Left ventricle myocardium inferior (tissue), 1 donor: Measurements from ENCODE around the gene BOK. TPM values are rescaled to one million over a fixed set of nuclear protein-coding genes. Genes with fewer than 3 reads are reported as not detected.
A peak's percentile ranks its signal among the peaks of the same experiment; 100 is the strongest.
"Not testable (repeated sequence)": the region's sequence is repeated elsewhere in the genome, so short reads cannot be mapped to it uniquely, and the experiment has no call there.

Source experiments
- DNase-seq: peaks from one replicate; pipeline ENCODE4 v3.0.0-alpha.2; 2020
- H3K27ac ChIP-seq: fragments of 200-600 bp; replicated peaks from 2 replicates; pipeline ENCODE4 v1.8.0; 2021
- H3K27me3 ChIP-seq: fragments of 200-600 bp; 2 replicates; pipeline ENCODE4 v1.8.0; 2021; ENCODE audit warnings: low read depth
- H3K36me3 ChIP-seq: fragments of 200-600 bp; 2 replicates; pipeline ENCODE4 v1.8.0; 2021
- H3K4me1 ChIP-seq: fragments of 200-600 bp; 2 replicates; pipeline ENCODE4 v1.8.0; 2021
- H3K4me3 ChIP-seq: fragments of 200-600 bp; 2 replicates; pipeline ENCODE4 v1.8.0; 2021; ENCODE audit warnings: mild to moderate bottlenecking, moderate library complexity
- H3K9me3 ChIP-seq: fragments of 200-600 bp; replicated peaks from 2 replicates; pipeline ENCODE4 v1.8.0; 2021
- CTCF ChIP-seq: fragments of 200-600 bp; IDR thresholded peaks from 2 replicates; pipeline ENCODE4 v1.8.0; 2021; ENCODE audit warnings: antibody characterized with exemption, mild to moderate bottlenecking, borderline replicate concordance
- intact Hi-C: fragments of 100-400 bp; cut with micrococcal nuclease; formaldehyde crosslinking; loops from one replicate; pipeline ENCODE4 v1.11.0; 2022
- total RNA-seq: library from RNA; stranded (reverse); fragmentation: NEBNext Ultra II Directional; extraction: Animal tissue kit (Norgen Biotek cat#: 25700); gene quantifications from one replicate; pipeline ENCODE4 v1.2.1, GENCODE V29; 2021
- donor health status: DM: no; HTN: yes; CAD: no; lungs with severe emphysema.

BOK gene
- total RNA-seq, 1 donor from 2014 or later = 2.4 TPM

DNA sequence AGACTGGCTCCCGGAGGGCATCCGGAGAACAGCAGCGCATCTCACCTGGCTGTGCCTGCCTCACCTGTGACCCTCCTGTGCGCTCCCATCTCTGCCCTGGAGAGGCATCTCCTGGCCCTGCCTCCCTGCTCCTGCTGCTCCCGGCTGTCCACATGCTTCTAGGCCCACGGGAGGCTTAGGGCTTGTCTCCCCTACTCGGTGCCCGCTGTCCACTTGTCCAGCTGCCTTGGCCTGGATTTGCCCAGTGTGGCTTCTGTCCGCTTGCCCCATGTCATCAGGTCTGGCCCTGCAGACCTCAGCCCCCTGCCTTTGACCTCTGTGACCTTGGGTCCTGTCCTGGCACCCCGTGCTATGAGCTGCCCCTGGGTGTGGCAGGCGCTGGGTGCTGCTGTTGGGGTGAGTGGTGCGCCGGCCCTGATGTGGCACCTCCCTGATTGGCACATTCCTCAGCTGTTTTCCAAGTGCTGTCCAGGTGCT is 4.5 kb downstream of the BOK start:
- DNase-seq = no peak
- no peaks in the 10 kb centered on the region for H3K9me3 ChIP-seq
- peaks cover 61% of the 10 kb centered on the region for H3K4me1 ChIP-seq
- H3K27ac ChIP-seq = no peak overlapping the region
- no peak overlapping the region for H3K4me3 ChIP-seq
- TF ChIP-seq CTCF = no peak
- peaks cover 20% of the 10 kb centered on the region for H3K27me3 ChIP-seq
- H3K36me3 ChIP-seq = no peaks in the 10 kb centered on the region
- intact Hi-C loops = no loop called here

- Histone ChIP-seq H3K36me3 (no peaks in the 10 kb centered on the region), H3K27ac (no peak overlapping the region)
- intact Hi-C loops = no loop called here
These were observed 5.0 kb downstream of the BOK start for GRCh38 chr2:241563571-241563980.

DNA sequence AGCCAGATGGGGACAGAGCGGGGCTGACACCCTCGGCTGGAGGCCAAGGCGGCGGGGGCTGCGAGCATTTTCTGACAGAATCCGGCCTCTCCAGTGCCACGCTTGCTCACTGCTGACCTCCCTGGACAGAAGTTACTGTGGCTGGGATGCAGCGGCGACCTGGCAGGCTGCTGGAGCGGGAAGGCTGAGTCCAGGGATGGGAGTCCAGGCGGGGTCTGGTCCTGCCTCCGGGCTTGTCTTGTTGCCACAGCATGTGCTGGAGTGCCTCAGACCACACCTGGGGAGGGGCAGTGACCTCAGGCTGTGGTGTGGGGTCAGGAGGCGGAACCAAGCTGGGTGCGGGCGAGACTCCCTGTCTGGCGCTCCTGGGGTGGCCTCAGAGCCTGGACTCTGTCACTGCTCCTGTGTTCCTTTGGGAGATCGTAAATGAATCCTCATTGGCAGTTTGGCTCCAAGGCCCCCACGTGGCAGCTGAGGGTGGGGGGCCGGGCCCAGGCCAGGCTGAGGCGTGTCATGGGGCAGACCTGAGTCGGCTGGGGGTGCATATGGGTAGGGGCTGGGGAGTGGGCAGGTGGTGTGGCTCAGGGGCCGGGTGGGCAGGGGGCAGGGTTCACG is 5.5 kb downstream of the BOK start:
- DNase-seq = no peak
- Histone ChIP-seq H3K27me3 (peaks cover 10% of the 10 kb centered on the region), H3K9me3 (no peaks in the 10 kb centered on the region), H3K27ac (peak overlapping the region; percentile 5), H3K4me1 (peaks cover 51% of the 10 kb centered on the region), H3K4me3 (no peak overlapping the region), H3K36me3 (no peaks in the 10 kb centered on the region)
- intact Hi-C loops = no loop called here
- TF ChIP-seq CTCF = no peak

More at GRCh38 chr2:241563571-241563980, 5.0 kb downstream of the BOK start:
- no peaks in the 10 kb centered on the region for H3K9me3 ChIP-seq
- peaks cover 15% of the 10 kb centered on the region for H3K27me3 ChIP-seq
- TF ChIP-seq CTCF = no peak
- no peak overlapping the region for H3K4me3 ChIP-seq
- no peak for DNase-seq
- H3K4me1 ChIP-seq = peaks cover 56% of the 10 kb centered on the region

DNA sequence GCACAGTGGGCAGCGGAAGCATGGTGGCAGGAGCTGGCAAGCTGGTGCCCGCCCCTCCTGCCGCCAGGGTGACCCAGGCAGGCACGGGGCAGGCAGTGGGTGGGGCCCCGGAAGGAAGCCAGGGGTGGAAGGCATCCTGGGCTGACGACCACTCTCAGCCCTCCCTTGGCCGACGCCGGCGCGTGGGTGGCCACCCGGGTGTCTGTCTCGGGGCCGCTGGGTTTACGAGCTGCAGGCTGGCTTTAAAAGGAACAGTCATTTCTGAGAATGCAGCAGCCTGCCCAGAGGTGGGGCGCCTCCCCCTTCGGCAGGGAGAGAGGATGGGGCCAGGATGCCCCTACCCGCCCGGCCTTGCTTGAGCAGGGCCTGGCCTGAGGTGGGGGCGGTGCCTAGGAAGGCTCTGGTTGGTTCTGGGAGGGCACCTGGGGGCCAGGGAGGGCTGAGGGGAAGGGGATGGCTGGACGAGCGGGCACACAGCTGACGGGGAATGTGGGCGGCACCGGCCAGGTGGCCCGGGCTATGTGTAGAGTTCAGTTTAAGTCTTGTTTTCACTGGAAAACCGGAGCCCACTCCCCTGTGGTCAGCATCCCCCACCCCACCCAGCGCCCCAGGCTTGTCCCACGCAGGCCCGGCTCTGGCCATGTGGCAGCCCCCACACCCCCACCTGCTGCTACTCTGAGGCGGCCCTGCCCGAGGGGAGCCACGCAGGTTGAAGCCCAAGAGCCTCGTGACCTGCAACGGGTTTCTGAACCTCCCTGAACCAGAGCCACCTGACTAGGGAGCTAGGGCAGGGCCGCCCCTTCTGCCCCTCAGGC is 6.3 kb downstream of the BOK start:
- Histone ChIP-seq H3K4me1 (peaks cover 44% of the 10 kb centered on the region), H3K9me3 (no peaks in the 10 kb centered on the region), H3K36me3 (no peaks in the 10 kb centered on the region), H3K27me3 (peaks cover 3% of the 10 kb centered on the region), H3K27ac (peak overlapping the region; percentile 5), H3K4me3 (no peak overlapping the region)
- intact Hi-C loops = no loop called here
- DNase-seq = no peak
- TF ChIP-seq CTCF = no peak

DNA sequence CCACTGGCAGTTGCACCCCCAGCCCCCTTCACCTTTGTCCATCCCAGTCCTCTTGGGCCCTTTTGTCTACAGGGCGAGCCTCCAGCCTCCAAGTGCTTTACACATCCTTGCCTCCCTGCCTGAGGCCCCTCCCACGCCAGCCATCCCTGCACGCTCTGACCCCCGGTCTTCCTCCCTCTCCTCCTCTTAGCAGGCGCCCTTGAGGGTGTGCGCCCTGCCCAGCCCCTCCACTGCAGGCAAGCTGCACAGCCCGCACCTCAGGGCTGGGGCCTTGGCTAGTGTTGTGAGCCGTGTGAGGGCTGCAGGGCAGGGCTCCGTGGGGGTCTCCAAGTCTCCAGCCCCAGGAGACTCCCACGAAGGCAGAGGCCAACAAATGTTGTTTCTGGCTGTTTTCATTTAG is 6.9 kb downstream of the BOK start:
- Histone ChIP-seq H3K27ac (no peak overlapping the region), H3K36me3 (no peaks in the 10 kb centered on the region), H3K4me1 (peaks cover 38% of the 10 kb centered on the region), H3K9me3 (no peaks in the 10 kb centered on the region), H3K4me3 (no peak overlapping the region), H3K27me3 (no peaks in the 10 kb centered on the region)
- TF ChIP-seq CTCF = no peak
- intact Hi-C loops = no loop called here
- no peak for DNase-seq

DNA sequence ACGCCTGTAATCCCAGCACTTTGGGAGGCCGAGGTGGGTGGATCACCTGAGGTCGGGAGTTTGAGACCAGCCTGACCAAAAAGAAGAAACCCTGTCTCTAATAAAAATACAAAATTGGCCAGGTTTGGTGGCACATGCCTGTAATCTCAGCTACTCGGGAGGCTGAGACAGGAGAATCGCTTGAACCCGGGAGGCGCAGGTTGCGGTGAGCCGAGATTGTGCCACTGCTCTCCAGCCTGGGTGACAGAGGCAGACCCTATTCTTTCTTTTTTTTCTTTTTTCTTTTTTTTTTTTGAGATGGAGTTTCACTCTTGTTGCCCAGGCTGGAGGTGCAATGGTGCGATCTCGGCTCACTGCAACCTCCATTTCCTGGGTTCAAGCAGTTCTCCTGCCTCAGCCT is 7.5 kb downstream of the BOK start:
- H3K36me3 ChIP-seq, H3K4me3 ChIP-seq, H3K27me3 ChIP-seq, intact Hi-C loops, H3K27ac ChIP-seq, H3K9me3 ChIP-seq, DNase-seq: not testable (repeated sequence)
- peaks cover 32% of the 10 kb centered on the region for H3K4me1 ChIP-seq
